Neural cell (in vitro differentiated cells): ENCODE measurements around the gene ANP32A.

Experiments
- CTCF ChIP-seq: fragments of 450-650 bp; IDR thresholded peaks from 2 replicates; pipeline ENCODE4 v1.5.1; 2014; ENCODE audit warnings: antibody characterized with exemption, mild to moderate bottlenecking, moderate library complexity; ENCODE audit not compliant: poor library complexity, severe bottlenecking
- EP300 ChIP-seq: fragments of 450-650 bp; conservative IDR thresholded peaks from 2 replicates; pipeline ENCODE4 v1.6.1; 2014; ENCODE audit warnings: antibody characterized with exemption, mild to moderate bottlenecking, moderate library complexity; ENCODE audit not compliant: poor library complexity, severe bottlenecking
- EZH2 ChIP-seq: fragments of 200-600, 300-800 bp; shearing (Covaris generic), sonication (generic); IDR thresholded peaks from 2 replicates; pipeline ENCODE4 v1.6.1; 2014; ENCODE audit warnings: antibody characterized with exemption, low read length, borderline replicate concordance, mild to moderate bottlenecking; ENCODE audit not compliant: insufficient read depth, poor library complexity, severe bottlenecking
- MXI1 ChIP-seq: fragments of 450-650 bp; conservative IDR thresholded peaks from 2 replicates; pipeline ENCODE4 v1.6.1; 2014; ENCODE audit warnings: antibody characterized with exemption, mild to moderate bottlenecking; ENCODE audit not compliant: poor library complexity, severe bottlenecking
- POLR2AphosphoS5 ChIP-seq: IDR thresholded peaks from 2 replicates; pipeline ENCODE4 v1.6.1; 2012
- RAD21 ChIP-seq: fragments of 450-650 bp; conservative IDR thresholded peaks from 2 replicates; pipeline ENCODE4 v1.6.1; 2014; ENCODE audit warnings: antibody characterized with exemption, mild to moderate bottlenecking, moderate library complexity
- TAF1 ChIP-seq: IDR thresholded peaks from 2 replicates; pipeline ENCODE4 v1.6.1; 2012; ENCODE audit warnings: low read depth

- TF ChIP-seq CTCF (no peak), POLR2AphosphoS5 (no peak), RAD21 (no peak), MXI1 (no peak), EP300 (no peak), EZH2 (no peak), TAF1 (no peak)
Measured at GRCh38 chr15:68775671-68776476, 44.8 kb downstream of the ANP32A start.
